PC-9 (cell line): ENCODE measurements around the gene HMOX2. TPM values are rescaled to one million over a fixed set of nuclear protein-coding genes. Genes with fewer than 3 reads are reported as not detected.
A peak's percentile ranks its signal among the peaks of the same experiment; 100 is the strongest.

Source experiments
- BruUV-seq: library from RNA; stranded (reverse); fragments of 400-500 nt; replicated peaks from 2 replicates; lab custom pipeline; 2021; lab: Mats Ljungman, UMichigan
- CTCF ChIA-PET: fragments of 300-600 bp; sonication (Branson Sonifier 250); formaldehyde crosslinking; loops from one replicate; lab custom pipeline; 2022; ENCODE audit warnings: antibody characterized with exemption; lab: Charles Lee
- POLR2A ChIA-PET: fragments of 300-600 bp; sonication (Branson Sonifier 250); formaldehyde crosslinking; loops from one replicate; lab custom pipeline; 2022; ENCODE audit warnings: antibody characterized with exemption; ENCODE audit not compliant: unreplicated experiment; lab: Charles Lee
- DNase-seq, 2 experiments: peaks; one replicate each; pipeline versions ENCODE4 v3.0.0 to v3.0.0-alpha.2; 2015 to 2022; ENCODE audit warnings: mixed read lengths in 1 of 2
- H2AFZ ChIP-seq: fragments of 200-600 bp; sonication (generic); 2 replicates; pipeline ENCODE4 v1.8.1; 2017; ENCODE audit warnings: antibody characterized with exemption
- H3F3A ChIP-seq: fragments of 200-600 bp; sonication (generic); 2 replicates; pipeline ENCODE4 v1.8.1; 2017; ENCODE audit warnings: antibody characterized with exemption, mild to moderate bottlenecking, low read depth; ENCODE audit not compliant: insufficient read depth
- H3K27ac ChIP-seq: fragments of 200-600 bp; sonication (generic); 2 replicates; pipeline ENCODE4 v1.6.1; 2016; ENCODE audit warnings: mixed run types
- H3K27me3 ChIP-seq: fragments of 200-600 bp; sonication (generic); 2 replicates; pipeline ENCODE4 v1.6.1; 2016; ENCODE audit warnings: low read depth, mixed run types; ENCODE audit not compliant: insufficient read depth
- H3K36me3 ChIP-seq: fragments of 200-600 bp; sonication (generic); 2 replicates; pipeline ENCODE4 v1.6.1; 2016; ENCODE audit warnings: low read depth, mixed run types
- H3K4me1 ChIP-seq: fragments of 200-600 bp; sonication (generic); replicated peaks from 2 replicates; pipeline ENCODE4 v1.6.1; 2016; ENCODE audit warnings: mixed run types; ENCODE audit not compliant: insufficient read depth
- H3K4me2 ChIP-seq: fragments of 200-600 bp; sonication (generic); 2 replicates; pipeline ENCODE4 v1.6.1; 2017; ENCODE audit warnings: mixed run types
- H3K4me3 ChIP-seq: fragments of 200-600 bp; sonication (generic); 2 replicates; pipeline ENCODE4 v1.6.1; 2016; ENCODE audit warnings: mixed run types
- H3K79me2 ChIP-seq: fragments of 200-600 bp; sonication (generic); 2 replicates; pipeline ENCODE4 v1.6.1; 2017; ENCODE audit warnings: low read depth, mixed run types
- H3K9me2 ChIP-seq: fragments of 200-600 bp; sonication (generic); 2 replicates; pipeline ENCODE4 v1.8.1; 2017; ENCODE audit warnings: mild to moderate bottlenecking; ENCODE audit not compliant: insufficient read depth
- H3K9me3 ChIP-seq: fragments of 200-600 bp; sonication (generic); 2 replicates; pipeline ENCODE4 v1.8.1; 2016; ENCODE audit warnings: low read depth; ENCODE audit not compliant: insufficient read depth
- H4K20me1 ChIP-seq: fragments of 200-600 bp; sonication (generic); 2 replicates; pipeline ENCODE4 v1.8.1; 2017; ENCODE audit not compliant: insufficient read depth
- EZH2 ChIP-seq: fragments of 200-600 bp; sonication (generic); IDR thresholded peaks from 2 replicates; pipeline ENCODE4 v1.8.0; 2017; ENCODE audit warnings: antibody characterized with exemption, low read depth
- intact Hi-C: fragments of 100-400 bp; cut with micrococcal nuclease; formaldehyde crosslinking; loops from one replicate; pipeline ENCODE4 v1.10.0; 2022; ENCODE audit not compliant: unreplicated experiment
- total RNA-seq: library from RNA; stranded (reverse); gene quantifications from 2 replicates; pipeline ENCODE4 v1.2.3, GENCODE V29; 2021
- TF ChIP-seq, protein P1 (sequence below): fragments of 200-600 bp; sonication (generic); conservative IDR thresholded peaks from 2 replicates; pipeline ENCODE4 v1.6.1; 2017; ENCODE audit warnings: mixed run types, antibody characterized with exemption, mild to moderate bottlenecking, moderate library complexity

HMOX2 gene
- total RNA-seq, 1 experiment from 2014 or later = 68.1 TPM

GRCh38 chr16:4508806-4509205, 32.6 kb downstream of the HMOX2 start:
- TF ChIP-seq, protein P1, sequence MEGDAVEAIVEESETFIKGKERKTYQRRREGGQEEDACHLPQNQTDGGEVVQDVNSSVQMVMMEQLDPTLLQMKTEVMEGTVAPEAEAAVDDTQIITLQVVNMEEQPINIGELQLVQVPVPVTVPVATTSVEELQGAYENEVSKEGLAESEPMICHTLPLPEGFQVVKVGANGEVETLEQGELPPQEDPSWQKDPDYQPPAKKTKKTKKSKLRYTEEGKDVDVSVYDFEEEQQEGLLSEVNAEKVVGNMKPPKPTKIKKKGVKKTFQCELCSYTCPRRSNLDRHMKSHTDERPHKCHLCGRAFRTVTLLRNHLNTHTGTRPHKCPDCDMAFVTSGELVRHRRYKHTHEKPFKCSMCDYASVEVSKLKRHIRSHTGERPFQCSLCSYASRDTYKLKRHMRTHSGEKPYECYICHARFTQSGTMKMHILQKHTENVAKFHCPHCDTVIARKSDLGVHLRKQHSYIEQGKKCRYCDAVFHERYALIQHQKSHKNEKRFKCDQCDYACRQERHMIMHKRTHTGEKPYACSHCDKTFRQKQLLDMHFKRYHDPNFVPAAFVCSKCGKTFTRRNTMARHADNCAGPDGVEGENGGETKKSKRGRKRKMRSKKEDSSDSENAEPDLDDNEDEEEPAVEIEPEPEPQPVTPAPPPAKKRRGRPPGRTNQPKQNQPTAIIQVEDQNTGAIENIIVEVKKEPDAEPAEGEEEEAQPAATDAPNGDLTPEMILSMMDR = no peak
- no peak for TF ChIP-seq EZH2
- Histone ChIP-seq H4K20me1 (no peaks in the 10 kb centered on the region), H3K4me1 (no peaks in the 10 kb centered on the region), H3K27me3 (no peaks in the 10 kb centered on the region), H3K4me2 (no peak overlapping the region), H3K9me2 (no peaks in the 10 kb centered on the region), H2AFZ (no peak overlapping the region), H3K79me2 (no peaks in the 10 kb centered on the region), H3K4me3 (no peak overlapping the region), H3K36me3 (no peaks in the 10 kb centered on the region), H3K27ac (no peak overlapping the region), H3F3A (no peaks in the 10 kb centered on the region), H3K9me3 (no peaks in the 10 kb centered on the region)
- ChIA-PET CTCF (no interaction called here), POLR2A (no interaction called here)
- no TSS peak for BruUV-seq
- no peak for DNase-seq
- intact Hi-C loops = loop anchor here (10.0 kb wide), 1 partner anchor 586 kb away; the partner anchor contains the start of gene EEF2KMT

- H3K36me3 ChIP-seq = no peaks in the 10 kb centered on the region
- ChIA-PET CTCF (no interaction called here), POLR2A (no interaction called here)
- TSS peak; percentile 12 for BruUV-seq
- no peaks in the 10 kb centered on the region for H3K27me3 ChIP-seq
- intact Hi-C loops = loop anchor here (10.0 kb wide), 1 partner anchor 585 kb away; the partner anchor contains the start of gene EEF2KMT
- no peaks in the 10 kb centered on the region for H4K20me1 ChIP-seq
- H3K4me3 ChIP-seq = no peak overlapping the region
- no peaks in the 10 kb centered on the region for H3K79me2 ChIP-seq
- no peaks in the 10 kb centered on the region for H3K9me3 ChIP-seq
- no peak for DNase-seq
- no peaks in the 10 kb centered on the region for H3F3A ChIP-seq
- no peaks in the 10 kb centered on the region for H3K4me1 ChIP-seq
- no peaks in the 10 kb centered on the region for H3K9me2 ChIP-seq
- TF ChIP-seq EZH2 = no peak
- TF ChIP-seq, protein P1 = no peak
- no peak overlapping the region for H3K4me2 ChIP-seq
- H3K27ac ChIP-seq = no peak overlapping the region
- H2AFZ ChIP-seq = no peak overlapping the region
These were observed 33.2 kb downstream of the HMOX2 start for GRCh38 chr16:4509420-4509819.

- POLR2A ChIA-PET = no interaction called here
- no peak for DNase-seq
- no TSS peak for BruUV-seq
- Histone ChIP-seq H2AFZ (no peak overlapping the region), H3K4me2 (no peak overlapping the region), H3K79me2 (no peaks in the 10 kb centered on the region), H3K4me1 (no peaks in the 10 kb centered on the region), H3K36me3 (no peaks in the 10 kb centered on the region), H3K9me3 (no peaks in the 10 kb centered on the region), H3K9me2 (no peaks in the 10 kb centered on the region), H3K27me3 (no peaks in the 10 kb centered on the region), H3K4me3 (no peak overlapping the region), H3K27ac (no peak overlapping the region), H3F3A (no peaks in the 10 kb centered on the region), H4K20me1 (no peaks in the 10 kb centered on the region)
- CTCF ChIA-PET = no interaction called here
- intact Hi-C loops = loop anchor here (2.0 kb wide), 3 partner anchors 103 to 515 kb away; no protein-coding TSS in a partner anchor
- no peak for TF ChIP-seq EZH2
- TF ChIP-seq, protein P1 = no peak
These were observed 33.9 kb downstream of the HMOX2 start for GRCh38 chr16:4510131-4510530.
